ENCODE results near the gene PTP4A2.

PTP4A2 gene

GRCh38 chr1:31938184-31938975, at the start of gene PTP4A2:
Gene PTP4A2 (minus strand): TSS chr1:31938368. CDS start chr1:31919065, 19,303 bp downstream.
- DNase-seq (ENCODE audit: low spot score) = peak; percentile 92

GRCh38 chr1:31987135-31987619, 49.0 kb upstream of the PTP4A2 start:
- no peak for DNase-seq (ENCODE audit: low spot score)

GRCh38 chr1:31985430-31985829, 47.3 kb upstream of the PTP4A2 start:
- DNase-seq (ENCODE audit: low spot score) = no peak

- DNase-seq (ENCODE audit: low spot score) = peak; percentile 77
Measured at GRCh38 chr1:31984419-31985347, 46.5 kb upstream of the PTP4A2 start.

GRCh38 chr1:31981972-31982371, 43.8 kb upstream of the PTP4A2 start:
- peak; percentile 43 for DNase-seq (ENCODE audit: low spot score)

GRCh38 chr1:31981456-31981839, 43.3 kb upstream of the PTP4A2 start:
- DNase-seq (ENCODE audit: low spot score) = no peak

GRCh38 chr1:31980835-31981455, 42.8 kb upstream of the PTP4A2 start:
- DNase-seq (ENCODE audit: low spot score) = no peak

GRCh38 chr1:31978843-31979400, 40.8 kb upstream of the PTP4A2 start:
- no peak for DNase-seq (ENCODE audit: low spot score)

GRCh38 chr1:31977385-31978131, 39.4 kb upstream of the PTP4A2 start:
- no peak for DNase-seq (ENCODE audit: low spot score)

- no peak for DNase-seq (ENCODE audit: low spot score)
Measured at GRCh38 chr1:31976401-31976800, 38.2 kb upstream of the PTP4A2 start.

GRCh38 chr1:31970873-31971272, 32.7 kb upstream of the PTP4A2 start:
- DNase-seq (ENCODE audit: low spot score) = no peak

- no peak for DNase-seq (ENCODE audit: low spot score)
Measured at GRCh38 chr1:31961536-31961935, 23.4 kb upstream of the PTP4A2 start.

GRCh38 chr1:31959521-31960340, 21.6 kb upstream of the PTP4A2 start:
- DNase-seq (ENCODE audit: low spot score) = no peak

- DNase-seq (ENCODE audit: low spot score) = no peak
Measured at GRCh38 chr1:31957701-31958674, 19.8 kb upstream of the PTP4A2 start.

- DNase-seq (ENCODE audit: low spot score) = peak; percentile 77
Measured at GRCh38 chr1:31955917-31956736, 18.0 kb upstream of the PTP4A2 start.

- peak; percentile 65 for DNase-seq (ENCODE audit: low spot score)
Measured at GRCh38 chr1:31954607-31955283, 16.6 kb upstream of the PTP4A2 start.

GRCh38 chr1:31952825-31953220, 14.7 kb upstream of the PTP4A2 start:
- DNase-seq (ENCODE audit: low spot score) = no peak

- no peak for DNase-seq (ENCODE audit: low spot score)
Measured at GRCh38 chr1:31951276-31951675, 13.1 kb upstream of the PTP4A2 start.
